KG1 (cell line): ENCODE measurements around the gene GOLGA1.
"Not testable (repeated sequence)": the region's sequence is repeated elsewhere in the genome, so short reads cannot be mapped to it uniquely, and the experiment has no call there.

Experiments
- DNase-seq: peaks from one replicate; lab custom pipeline; 2025; lab: John Stamatoyannopoulos, UW

GOLGA1 gene

DNA sequence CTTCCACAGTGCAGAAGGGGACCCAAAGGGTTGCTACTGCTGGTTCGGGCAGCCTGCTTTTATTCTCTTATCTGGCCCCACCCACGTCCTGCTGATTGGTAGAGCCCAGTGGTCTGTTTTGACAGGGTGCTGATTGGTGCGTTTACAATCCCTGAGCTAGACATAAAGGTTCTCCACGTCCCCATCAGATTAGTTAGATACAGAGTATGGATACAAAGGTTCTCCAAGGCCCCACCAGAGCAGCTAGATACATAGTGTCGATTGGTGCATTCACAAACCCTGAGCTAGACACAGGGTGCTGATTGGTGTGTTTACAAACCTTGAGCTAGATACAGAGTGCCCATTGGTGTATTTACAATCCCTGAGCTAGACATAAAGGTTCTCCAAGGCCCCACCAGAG is 102.8 kb downstream of the GOLGA1 start:
- not testable (repeated sequence) for DNase-seq

- no peak for DNase-seq
Measured at GRCh38 chr9:124835026-124835557, 105.8 kb downstream of the GOLGA1 start.

- no peak for DNase-seq
Measured at GRCh38 chr9:124834591-124834990, 106.3 kb downstream of the GOLGA1 start.

DNA sequence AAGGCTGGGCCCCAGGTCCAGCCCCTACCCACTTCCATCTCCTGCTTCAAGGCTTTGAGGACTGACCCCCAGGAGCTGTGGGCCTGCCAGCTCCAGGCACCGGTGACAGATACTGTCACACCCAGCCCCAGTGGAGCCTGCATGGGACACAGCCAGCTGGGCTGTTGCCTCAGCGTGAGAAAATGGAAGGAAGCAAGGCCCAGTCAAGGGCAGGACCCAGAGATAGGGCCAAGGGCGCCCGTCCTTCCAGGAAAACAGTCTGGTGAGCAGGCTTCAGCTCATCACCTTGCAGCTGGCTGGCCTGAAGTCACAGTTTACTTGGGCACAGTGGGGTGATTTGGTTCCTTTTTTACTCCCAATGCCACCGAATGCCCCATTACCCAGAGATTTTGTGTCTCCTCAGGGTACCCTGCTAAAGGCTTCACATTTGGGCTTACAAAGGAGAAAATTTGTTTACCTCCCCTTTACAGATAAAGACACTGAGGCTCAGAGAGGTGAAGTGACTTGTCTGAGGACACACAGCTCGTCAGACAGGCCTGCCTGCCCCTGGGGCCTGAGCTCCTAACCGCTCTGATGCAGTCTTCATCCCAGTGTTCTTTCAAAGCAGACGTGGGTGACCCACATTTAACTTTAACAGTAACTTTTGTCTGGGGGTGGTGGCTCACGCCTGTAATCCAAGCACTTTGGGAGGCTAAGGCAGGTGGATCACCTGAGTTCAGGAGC is 109.1 kb downstream of the GOLGA1 start:
- DNase-seq: no peak

DNA sequence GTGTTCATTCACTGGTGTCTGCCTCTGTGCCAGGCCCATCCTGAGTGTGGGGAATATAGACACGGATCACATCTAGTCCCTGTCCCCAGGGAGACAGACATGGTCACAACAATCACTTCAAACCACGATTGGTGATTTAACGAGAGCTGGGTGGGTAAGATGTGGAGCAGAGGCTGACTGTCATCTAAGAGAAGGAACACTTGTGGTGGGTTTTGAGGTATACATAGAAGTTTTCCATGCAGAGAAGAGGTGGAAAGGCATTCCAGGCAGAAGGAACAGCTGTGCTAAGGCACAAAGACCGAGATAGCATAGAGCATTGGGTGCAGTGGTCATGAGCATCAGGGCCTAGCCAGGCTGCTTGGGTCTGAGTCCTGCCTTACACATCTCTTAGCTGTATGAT is 110.3 kb downstream of the GOLGA1 start:
- DNase-seq: no peak

DNA sequence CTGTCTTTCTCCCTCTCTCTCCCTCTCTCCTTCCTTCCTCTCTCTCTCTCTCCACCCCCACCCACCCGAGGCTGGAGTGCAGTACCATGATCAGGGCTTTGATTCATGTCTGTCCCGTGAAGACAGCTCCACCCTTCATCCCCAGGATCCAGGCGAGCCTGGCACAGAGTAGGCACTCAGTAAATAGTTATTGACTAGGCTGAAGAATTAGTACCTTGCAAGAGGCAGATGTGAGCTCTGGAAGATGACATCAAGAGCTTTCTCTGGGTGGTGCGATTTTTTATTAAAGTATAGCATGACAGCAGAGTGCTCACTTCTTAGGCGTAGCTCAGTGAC is 111.6 kb downstream of the GOLGA1 start:
- DNase-seq: no peak

GRCh38 chr9:124828489-124829333 is 112.2 kb downstream of the GOLGA1 start:
- DNase-seq: no peak
